Cardiac septum (tissue), 1 donor: Measurements from ENCODE around the gene TAF1D. TPM values are rescaled to one million over a fixed set of nuclear protein-coding genes. Genes with fewer than 3 reads are reported as not detected.

Experiments used
- DNase-seq: peaks from one replicate; pipeline ENCODE4 v3.0.0-alpha.2; 2020; ENCODE audit warnings: low spot score
- intact Hi-C: fragments of 100-400 bp; cut with DNase I; formaldehyde crosslinking; loops from one replicate; pipeline ENCODE4 v1.14.0; 2022
- total RNA-seq: library from RNA; stranded (reverse); fragmentation: NEBNext Ultra II Directional; extraction: Animal tissue kit (Norgen Biotek cat#: 25700); gene quantifications from one replicate; pipeline ENCODE4 v1.2.1, GENCODE V29; 2021
- donor health status: DM: no; HTN: no; CAD: no.

Gene TAF1D
- total RNA-seq, 1 donor from 2014 or later, result 41.1 TPM

- DNase-seq, result no peak
- intact Hi-C loops, result no loop called here
Measured at GRCh38 chr11:93730108-93731107, 10.9 kb downstream of the TAF1D start.

- intact Hi-C loops, result no loop called here
- no peak for DNase-seq
Measured at GRCh38 chr11:93729129-93729616, 12.1 kb downstream of the TAF1D start.

GRCh38 chr11:93728792-93729128, 12.5 kb downstream of the TAF1D start:
- intact Hi-C loops, result no loop called here
- DNase-seq, result no peak

GRCh38 chr11:93727985-93728791, 13.1 kb downstream of the TAF1D start:
- no peak for DNase-seq
- intact Hi-C loops, result no loop called here

GRCh38 chr11:93724089-93724488, 17.2 kb downstream of the TAF1D start:
- intact Hi-C loops, result no loop called here
- DNase-seq, result no peak

- intact Hi-C loops, result no loop called here
Measured at GRCh38 chr11:93720522-93720921, 20.8 kb downstream of the TAF1D start.

GRCh38 chr11:93719310-93719709, 22.0 kb downstream of the TAF1D start:
- intact Hi-C loops, result no loop called here
- DNase-seq, result no peak

More at GRCh38 chr11:93720522-93720921, 20.8 kb downstream of the TAF1D start:
- no peak for DNase-seq

GRCh38 chr11:93718057-93718563, 23.2 kb downstream of the TAF1D start:
- DNase-seq, result no peak
- intact Hi-C loops, result no loop called here

- intact Hi-C loops, result no loop called here
- DNase-seq, result no peak
Measured at GRCh38 chr11:93717501-93717900, 23.8 kb downstream of the TAF1D start.

GRCh38 chr11:93715797-93716396, 25.4 kb downstream of the TAF1D start:
- no peak for DNase-seq
- intact Hi-C loops, result no loop called here

- intact Hi-C loops, result no loop called here
- DNase-seq, result no peak
Measured at GRCh38 chr11:93712678-93713077, 28.6 kb downstream of the TAF1D start.

GRCh38 chr11:93710239-93710638, 31.1 kb downstream of the TAF1D start:
- intact Hi-C loops, result no loop called here
- no peak for DNase-seq

GRCh38 chr11:93704237-93704636, 37.1 kb downstream of the TAF1D start:
- intact Hi-C loops, result no loop called here
- no peak for DNase-seq

- DNase-seq, result no peak
- intact Hi-C loops, result no loop called here
Measured at GRCh38 chr11:93700830-93701229, 40.5 kb downstream of the TAF1D start.

GRCh38 chr11:93697611-93698010, 43.7 kb downstream of the TAF1D start:
- intact Hi-C loops, result no loop called here
- no peak for DNase-seq

GRCh38 chr11:93694557-93694956, 46.7 kb downstream of the TAF1D start:
- DNase-seq, result no peak
- intact Hi-C loops, result no loop called here

- DNase-seq, result no peak
- intact Hi-C loops, result no loop called here
Measured at GRCh38 chr11:93694109-93694508, 47.2 kb downstream of the TAF1D start.

- DNase-seq, result no peak
- intact Hi-C loops, result no loop called here
Measured at GRCh38 chr11:93689240-93689639, 52.1 kb downstream of the TAF1D start.

- DNase-seq, result no peak
- intact Hi-C loops, result no loop called here
Measured at GRCh38 chr11:93686812-93687211, 54.5 kb downstream of the TAF1D start.

- intact Hi-C loops, result no loop called here
- DNase-seq, result no peak
Measured at GRCh38 chr11:93686226-93686625, 55.1 kb downstream of the TAF1D start.
